Measurements from ENCODE around the gene TBC1D5. TPM values are rescaled to one million over a fixed set of nuclear protein-coding genes. Genes with fewer than 3 reads are reported as not detected.
"Not testable (repeated sequence)": the region's sequence is repeated elsewhere in the genome, so short reads cannot be mapped to it uniquely, and the experiment has no call there.

Gene TBC1D5
- polyA plus RNA-seq, 5 donors: 36.0 to 55.2 (median 54.0) TPM

GRCh38 chr3:17648630-17649355, 93.6 kb downstream of the TBC1D5 start:
- not testable (repeated sequence) for DNase-seq

GRCh38 chr3:17645074-17645698, 97.2 kb downstream of the TBC1D5 start:
- peak; percentile 28 to 45 for DNase-seq

- DNase-seq: peak; percentile 15 to 29
These were observed 98.7 kb downstream of the TBC1D5 start for GRCh38 chr3:17643691-17644090.

GRCh38 chr3:17642474-17642873, 100.0 kb downstream of the TBC1D5 start:
- DNase-seq: no peak

- DNase-seq: no peak
These were observed 102.0 kb downstream of the TBC1D5 start for GRCh38 chr3:17640466-17640865.

- DNase-seq: peak; percentile 6 to 17
These were observed 102.7 kb downstream of the TBC1D5 start for GRCh38 chr3:17639765-17640164.

GRCh38 chr3:17639257-17639656, 103.2 kb downstream of the TBC1D5 start:
- DNase-seq: no peak

GRCh38 chr3:17638356-17638755, 104.1 kb downstream of the TBC1D5 start:
- no peak for DNase-seq

- not testable (repeated sequence) for DNase-seq
These were observed 106.8 kb downstream of the TBC1D5 start for GRCh38 chr3:17635675-17636074.

- DNase-seq: no peak
These were observed 107.5 kb downstream of the TBC1D5 start for GRCh38 chr3:17634964-17635363.

GRCh38 chr3:17634201-17634600, 108.2 kb downstream of the TBC1D5 start:
- no peak for DNase-seq

- DNase-seq: no peak
These were observed 109.9 kb downstream of the TBC1D5 start for GRCh38 chr3:17632401-17633100.

GRCh38 chr3:17631609-17632008, 110.8 kb downstream of the TBC1D5 start:
- no peak for DNase-seq

GRCh38 chr3:17629400-17629799, 113.0 kb downstream of the TBC1D5 start:
- DNase-seq: no peak

GRCh38 chr3:17626395-17626794, 116.0 kb downstream of the TBC1D5 start:
- no peak for DNase-seq

- no peak for DNase-seq
These were observed 117.3 kb downstream of the TBC1D5 start for GRCh38 chr3:17625133-17625532.

GRCh38 chr3:17623464-17623863, 119.0 kb downstream of the TBC1D5 start:
- no peak for DNase-seq

GRCh38 chr3:17619968-17620367, 122.5 kb downstream of the TBC1D5 start:
- no peak for DNase-seq

GRCh38 chr3:17613017-17613416, 129.4 kb downstream of the TBC1D5 start:
- DNase-seq: not testable (repeated sequence)

- no peak for DNase-seq
These were observed 134.5 kb downstream of the TBC1D5 start for GRCh38 chr3:17607905-17608304.

- DNase-seq: no peak
These were observed 136.5 kb downstream of the TBC1D5 start for GRCh38 chr3:17605934-17606333.

- DNase-seq: no peak
These were observed 137.4 kb downstream of the TBC1D5 start for GRCh38 chr3:17605032-17605431.

GRCh38 chr3:17602126-17602525, 140.3 kb downstream of the TBC1D5 start:
- no peak for DNase-seq

Data from right lung (tissue), 5 donors.